PC-9 (cell line): ENCODE results near the gene PGF.

Experiments used
- EZH2 ChIP-seq: fragments of 200-600 bp; sonication (generic); IDR thresholded peaks from 2 replicates; pipeline ENCODE4 v1.8.0; 2017; ENCODE audit warnings: antibody characterized with exemption, low read depth
- TF ChIP-seq, protein P1 (sequence below): fragments of 200-600 bp; sonication (generic); conservative IDR thresholded peaks from 2 replicates; pipeline ENCODE4 v1.6.1; 2017; ENCODE audit warnings: mixed run types, antibody characterized with exemption, mild to moderate bottlenecking, moderate library complexity

DNA sequence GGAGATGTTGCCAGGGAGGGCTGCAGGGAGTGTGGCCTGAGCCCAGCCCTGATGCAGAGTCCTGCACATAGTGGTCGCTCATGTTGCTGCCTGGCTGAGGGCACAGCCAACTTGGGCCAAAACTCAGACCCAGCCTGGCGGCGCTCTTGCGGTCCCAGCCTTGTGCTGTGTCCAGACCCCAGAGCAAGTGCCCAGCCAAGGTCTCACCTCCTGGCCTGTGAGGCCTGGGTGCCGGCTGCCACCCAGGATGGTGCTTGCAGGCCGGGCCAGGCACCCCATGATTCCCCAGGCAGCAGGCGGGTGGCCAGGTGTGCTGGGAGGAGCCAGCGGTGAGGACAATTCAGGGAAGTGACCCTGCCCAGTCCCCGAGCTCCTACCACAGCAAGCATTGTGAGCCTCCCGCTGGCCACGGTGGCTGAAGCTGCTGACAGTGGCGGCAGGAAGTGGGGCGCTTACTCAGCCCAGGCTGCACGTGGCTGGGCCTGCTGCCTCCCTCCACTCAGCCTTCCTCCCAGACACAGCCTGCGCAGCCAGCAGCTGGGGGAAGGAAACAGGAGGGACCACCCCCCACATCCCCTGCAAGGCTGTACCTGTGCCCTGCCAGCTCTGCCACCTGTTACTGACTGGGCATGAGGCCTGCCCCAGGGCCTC, 17.7 kb upstream of the PGF start:
- TF ChIP-seq, protein P1, sequence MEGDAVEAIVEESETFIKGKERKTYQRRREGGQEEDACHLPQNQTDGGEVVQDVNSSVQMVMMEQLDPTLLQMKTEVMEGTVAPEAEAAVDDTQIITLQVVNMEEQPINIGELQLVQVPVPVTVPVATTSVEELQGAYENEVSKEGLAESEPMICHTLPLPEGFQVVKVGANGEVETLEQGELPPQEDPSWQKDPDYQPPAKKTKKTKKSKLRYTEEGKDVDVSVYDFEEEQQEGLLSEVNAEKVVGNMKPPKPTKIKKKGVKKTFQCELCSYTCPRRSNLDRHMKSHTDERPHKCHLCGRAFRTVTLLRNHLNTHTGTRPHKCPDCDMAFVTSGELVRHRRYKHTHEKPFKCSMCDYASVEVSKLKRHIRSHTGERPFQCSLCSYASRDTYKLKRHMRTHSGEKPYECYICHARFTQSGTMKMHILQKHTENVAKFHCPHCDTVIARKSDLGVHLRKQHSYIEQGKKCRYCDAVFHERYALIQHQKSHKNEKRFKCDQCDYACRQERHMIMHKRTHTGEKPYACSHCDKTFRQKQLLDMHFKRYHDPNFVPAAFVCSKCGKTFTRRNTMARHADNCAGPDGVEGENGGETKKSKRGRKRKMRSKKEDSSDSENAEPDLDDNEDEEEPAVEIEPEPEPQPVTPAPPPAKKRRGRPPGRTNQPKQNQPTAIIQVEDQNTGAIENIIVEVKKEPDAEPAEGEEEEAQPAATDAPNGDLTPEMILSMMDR, result no peak
- no peak for TF ChIP-seq EZH2
